Astrocyte (in vitro differentiated cells and primary cell): ENCODE data around the gene CIB2. TPM values are rescaled to one million over a fixed set of nuclear protein-coding genes. Genes with fewer than 3 reads are reported as not detected.

Experiments
- DNase-seq: peaks from one replicate; pipeline ENCODE4 v3.0.0-alpha.2; 2010; ENCODE audit warnings: low read depth
- FAIRE-seq: peaks from 2 replicates; lab custom pipeline; 2011; peaks lifted over from hg19 to GRCh38; lab: Jason Lieb, UNC
- H2AFZ ChIP-seq: 2 replicates; pipeline ENCODE4 v1.6.0; 2012; ENCODE audit warnings: low read depth, low read length, inconsistent platforms
- H3K27ac ChIP-seq: 2 replicates; pipeline ENCODE4 v1.5.1; 2011; ENCODE audit warnings: low read depth, low read length, inconsistent platforms
- H3K27me3 ChIP-seq: 2 replicates; pipeline ENCODE4 v1.6.0; 2011; ENCODE audit warnings: low read length, inconsistent platforms; ENCODE audit not compliant: insufficient read depth
- H3K36me3 ChIP-seq: 2 replicates; pipeline ENCODE4 v1.5.1; 2011; ENCODE audit warnings: low read length, inconsistent platforms; ENCODE audit not compliant: insufficient read depth
- H3K4me1 ChIP-seq: 2 replicates; pipeline ENCODE4 v1.5.1; 2011; ENCODE audit warnings: low read length, inconsistent platforms; ENCODE audit not compliant: insufficient read depth
- H3K4me2 ChIP-seq: 2 replicates; pipeline ENCODE4 v1.6.0; 2012; ENCODE audit warnings: low read length, inconsistent platforms
- H3K4me3 ChIP-seq: 2 replicates; pipeline ENCODE4 v1.5.1; 2011; ENCODE audit warnings: low read depth, mild to moderate bottlenecking, low read length, inconsistent platforms; ENCODE audit not compliant: insufficient read depth
- H3K79me2 ChIP-seq: 2 replicates; pipeline ENCODE4 v1.6.0; 2012; ENCODE audit warnings: mild to moderate bottlenecking, low read length, inconsistent platforms; ENCODE audit not compliant: insufficient read depth
- H3K9ac ChIP-seq: 2 replicates; pipeline ENCODE4 v1.6.0; 2012; ENCODE audit warnings: mild to moderate bottlenecking, low read length, inconsistent platforms
- H3K9me3 ChIP-seq: 2 replicates; pipeline ENCODE4 v1.5.1; 2012; ENCODE audit warnings: low read depth, mild to moderate bottlenecking, low read length, inconsistent platforms; ENCODE audit not compliant: insufficient read depth
- H4K20me1 ChIP-seq: 2 replicates; pipeline ENCODE4 v1.6.0; 2012; ENCODE audit warnings: low read length, inconsistent platforms; ENCODE audit not compliant: insufficient read depth
- H3K27ac Mint-ChIP-seq: one replicate; pipeline ENCODE4 v1.8.0; 2021; ENCODE audit warnings: mild to moderate bottlenecking, mixed read lengths; ENCODE audit not compliant: unreplicated experiment
- H3K27me3 Mint-ChIP-seq: one replicate; pipeline ENCODE4 v1.8.0; 2021; ENCODE audit warnings: low read depth, mixed read lengths; ENCODE audit not compliant: unreplicated experiment
- H3K36me3 Mint-ChIP-seq: one replicate; pipeline ENCODE4 v1.8.0; 2021; ENCODE audit warnings: low read depth, mixed read lengths; ENCODE audit not compliant: unreplicated experiment
- H3K4me1 Mint-ChIP-seq: one replicate; pipeline ENCODE4 v1.8.0; 2021; ENCODE audit warnings: low read depth, mixed read lengths; ENCODE audit not compliant: unreplicated experiment
- H3K4me3 Mint-ChIP-seq: one replicate; pipeline ENCODE4 v1.8.0; 2021; ENCODE audit warnings: mild to moderate bottlenecking, moderate library complexity, mixed read lengths; ENCODE audit not compliant: unreplicated experiment
- H3K9me3 Mint-ChIP-seq: one replicate; pipeline ENCODE4 v1.8.0; 2021; ENCODE audit warnings: mild to moderate bottlenecking, mixed read lengths; ENCODE audit not compliant: unreplicated experiment
- CTCF ChIP-seq: IDR thresholded peaks from 2 replicates; pipeline ENCODE4 v1.5.1; 2011; ENCODE audit warnings: low read depth, mild to moderate bottlenecking, inconsistent platforms, low read length, moderate library complexity; ENCODE audit not compliant: insufficient read depth
- EZH2 ChIP-seq: IDR thresholded peaks from 2 replicates; pipeline ENCODE4 v1.6.1; 2012; ENCODE audit warnings: mild to moderate bottlenecking, low read length, inconsistent platforms; ENCODE audit not compliant: insufficient read depth
- total RNA-seq: library from RNA; stranded (reverse); gene quantifications from 2 replicates; pipeline ENCODE4 v1.2.1, GENCODE V29; 2021

Gene CIB2
- total RNA-seq, 1 donor from 2014 or later, result 7.4 TPM

GRCh38 chr15:78133801-78134200 is 2.6 kb upstream of the CIB2 start:
- DNase-seq, result no peak
- Histone ChIP-seq H3K27ac (no peak overlapping the region), H3K4me2 (no peak overlapping the region), H3K9me3 (no peaks in the 10 kb centered on the region), H4K20me1 (no peaks in the 10 kb centered on the region), H3K4me3 (no peak overlapping the region), H3K27me3 (no peaks in the 10 kb centered on the region), H3K4me1 (peaks cover 5% of the 10 kb centered on the region), H3K36me3 (no peaks in the 10 kb centered on the region), H3K79me2 (no peaks in the 10 kb centered on the region), H2AFZ (no peak overlapping the region), H3K9ac (no peak overlapping the region)
- Mint-ChIP-seq H3K4me1 (peaks cover 6% of the 10 kb centered on the region), H3K27ac (no peak overlapping the region), H3K9me3 (no peaks in the 10 kb centered on the region), H3K36me3 (no peaks in the 10 kb centered on the region), H3K4me3 (no peak overlapping the region), H3K27me3 (peaks cover 10% of the 10 kb centered on the region)
- TF ChIP-seq EZH2 (no peak), CTCF (no peak)
- no peak for FAIRE-seq

- H3K27ac Mint-ChIP-seq, result peak overlapping the region; percentile 47
Observed at GRCh38 chr15:78130466-78131294, 565 bp downstream of the CIB2 start.

More at GRCh38 chr15:78130466-78131294, 565 bp downstream of the CIB2 start:
- Histone ChIP-seq H3K9ac (peak overlapping the region; percentile 23), H2AFZ (peak overlapping the region; percentile 81), H3K4me2 (peak overlapping the region; percentile 89), H3K9me3 (no peaks in the 10 kb centered on the region), H3K4me1 (peaks cover 5% of the 10 kb centered on the region), H4K20me1 (no peaks in the 10 kb centered on the region), H3K36me3 (no peaks in the 10 kb centered on the region), H3K4me3 (peak overlapping the region; percentile 62), H3K27ac (no peak overlapping the region), H3K27me3 (no peaks in the 10 kb centered on the region), H3K79me2 (no peaks in the 10 kb centered on the region)
- FAIRE-seq (no peak), DNase-seq (no peak)
- H3K9me3 Mint-ChIP-seq, result no peaks in the 10 kb centered on the region
- peaks cover 2% of the 10 kb centered on the region for H3K36me3 Mint-ChIP-seq
- H3K4me1 Mint-ChIP-seq, result peaks cover 3% of the 10 kb centered on the region
- H3K4me3 Mint-ChIP-seq, result peak overlapping the region; percentile 80
- H3K27me3 Mint-ChIP-seq, result peaks cover 6% of the 10 kb centered on the region
- TF ChIP-seq EZH2 (no peak), CTCF (no peak)
